ENCODE data around the gene NECTIN1. TPM values are rescaled to one million over a fixed set of nuclear protein-coding genes. Genes with fewer than 3 reads are reported as not detected.

Gene NECTIN1
- total RNA-seq, 4 donors from 2014 or later, result 2.2 to 4.3 (median 2.5) TPM

- ATAC-seq (ENCODE audit: low FRiP score) (peak; percentile 11), DNase-seq (ENCODE audit: low spot score) (no peak)
- no peak for TF ChIP-seq CTCF (IDR thresholded peaks at IDR 0.05)
These were observed 99.9 kb downstream of the NECTIN1 start for GRCh38 chr11:119629085-119629484.

- DNase-seq (ENCODE audit: low spot score), result no peak
- no peak for TF ChIP-seq CTCF (IDR thresholded peaks at IDR 0.05)
These were observed 101.7 kb downstream of the NECTIN1 start for GRCh38 chr11:119627286-119627685.

GRCh38 chr11:119626871-119627270 is 102.1 kb downstream of the NECTIN1 start:
- DNase-seq (ENCODE audit: low spot score), result no peak
- no peak for ATAC-seq (ENCODE audit: low FRiP score)

More at GRCh38 chr11:119627286-119627685, 101.7 kb downstream of the NECTIN1 start:
- ATAC-seq (ENCODE audit: low FRiP score), result no peak

GRCh38 chr11:119626197-119626841 is 102.7 kb downstream of the NECTIN1 start:
- ATAC-seq (ENCODE audit: low FRiP score), result no peak
- no peak for TF ChIP-seq CTCF (IDR thresholded peaks at IDR 0.05)

More at GRCh38 chr11:119626871-119627270, 102.1 kb downstream of the NECTIN1 start:
- no peak for TF ChIP-seq CTCF (IDR thresholded peaks at IDR 0.05)

GRCh38 chr11:119625206-119625978 is 103.6 kb downstream of the NECTIN1 start:
- DNase-seq (ENCODE audit: low spot score) (no peak), ATAC-seq (ENCODE audit: low FRiP score) (no peak)
- no peak for TF ChIP-seq CTCF (IDR thresholded peaks at IDR 0.05)

More at GRCh38 chr11:119626197-119626841, 102.7 kb downstream of the NECTIN1 start:
- DNase-seq (ENCODE audit: low spot score), result no peak

- DNase-seq (ENCODE audit: low spot score), result no peak
- ATAC-seq (ENCODE audit: low FRiP score), result no peak
- TF ChIP-seq CTCF (IDR thresholded peaks at IDR 0.05), result no peak
These were observed 104.4 kb downstream of the NECTIN1 start for GRCh38 chr11:119624629-119625028.

Measured in omental fat pad (tissue), 4 donors.